Hypothalamus (tissue), 51 donors: Measurements from ENCODE around the gene ISM2.
A peak's percentile ranks its signal among the peaks of the same experiment; 100 is the strongest.
"Not testable (repeated sequence)": the region's sequence is repeated elsewhere in the genome, so short reads cannot be mapped to it uniquely, and the experiment has no call there.

ENCODE experiments used
- DNase-seq, 51 donors: peaks; one replicate each; lab custom pipeline; 2025; lab: John Stamatoyannopoulos, UW

ISM2 gene

GRCh38 chr14:77498120-77498979, at the start of gene ISM2:
ISM2 (minus strand) TSS chr14:77498816; CDS start chr14:77498793, 23 bp downstream.
- DNase-seq, result peak in 9 of 51 donors; percentile 14 to 34 (median 21)

GRCh38 chr14:77547512-77548180, 49.0 kb upstream of the ISM2 start:
- no peak for DNase-seq

- DNase-seq, result not testable (repeated sequence)
These were observed 46.6 kb upstream of the ISM2 start for GRCh38 chr14:77545171-77545570.

- no peak for DNase-seq
These were observed 46.0 kb upstream of the ISM2 start for GRCh38 chr14:77544571-77544970.

- DNase-seq, result no peak
These were observed 45.2 kb upstream of the ISM2 start for GRCh38 chr14:77543637-77544334.

GRCh38 chr14:77543240-77543551, 44.6 kb upstream of the ISM2 start:
- no peak for DNase-seq

GRCh38 chr14:77542421-77543239, 44.0 kb upstream of the ISM2 start:
- DNase-seq, result peak in 12 of 51 donors; percentile 1 to 52 (median 18)

GRCh38 chr14:77541905-77542304, 43.3 kb upstream of the ISM2 start:
- no peak for DNase-seq

GRCh38 chr14:77536951-77537350, 38.3 kb upstream of the ISM2 start:
- not testable (repeated sequence) for DNase-seq

- DNase-seq, result no peak
These were observed 32.5 kb upstream of the ISM2 start for GRCh38 chr14:77531071-77531470.

- no peak for DNase-seq
These were observed 31.3 kb upstream of the ISM2 start for GRCh38 chr14:77529963-77530362.

GRCh38 chr14:77529213-77529612, 30.6 kb upstream of the ISM2 start:
- no peak for DNase-seq

- DNase-seq, result not testable (repeated sequence)
These were observed 30.1 kb upstream of the ISM2 start for GRCh38 chr14:77528701-77529100.

- DNase-seq, result no peak
These were observed 27.6 kb upstream of the ISM2 start for GRCh38 chr14:77526266-77526665.

GRCh38 chr14:77524536-77524935, 25.9 kb upstream of the ISM2 start:
- DNase-seq, result no peak

GRCh38 chr14:77523109-77523508, 24.5 kb upstream of the ISM2 start:
- DNase-seq, result no peak

- DNase-seq, result no peak
These were observed 21.9 kb upstream of the ISM2 start for GRCh38 chr14:77520555-77520954.

- no peak for DNase-seq
These were observed 17.5 kb upstream of the ISM2 start for GRCh38 chr14:77516126-77516525.

- no peak for DNase-seq
These were observed 13.0 kb upstream of the ISM2 start for GRCh38 chr14:77511486-77512162.

GRCh38 chr14:77509366-77509765, 10.8 kb upstream of the ISM2 start:
- DNase-seq, result no peak
